Gastroesophageal sphincter (tissue), 4 donors: ENCODE data around the gene FNDC3A. TPM values are rescaled to one million over a fixed set of nuclear protein-coding genes. Genes with fewer than 3 reads are reported as not detected.
A peak's percentile ranks its signal among the peaks of the same experiment; 100 is the strongest.

Source experiments
- ATAC-seq: fragments of 150-250 bp; one replicate; pipeline ENCODE4 v1.9.1; 2016; ENCODE audit warnings: mild to moderate bottlenecking, moderate library complexity
- H3K27ac ChIP-seq, 4 donors: fragments of 200-600 bp; sonication (generic) in 3 of 4; 1 replicate in 3 of 4; 2 replicates in 1 of 4; pipeline ENCODE4 v1.5.1; 2016 to 2019
- H3K27me3 ChIP-seq: fragments of 200-600 bp; sonication (generic); one replicate; pipeline ENCODE4 v1.5.1; 2019
- H3K36me3 ChIP-seq, 2 donors: fragments of 200-600 bp; sonication (generic); one replicate each; pipeline ENCODE4 v1.5.1; 2019; ENCODE audit warnings: control low read depth in 1 of 2
- H3K4me1 ChIP-seq, 3 donors: fragments of 200-600 bp; sonication (generic); 1 replicate in 2 of 3; 2 replicates in 1 of 3; pipeline ENCODE4 v1.5.1; 2016 to 2019; ENCODE audit warnings: control low read depth in 2 of 3
- H3K4me3 ChIP-seq, 2 donors: fragments of 200-600 bp; sonication (generic); one replicate each; pipeline ENCODE4 v1.5.1; 2019; ENCODE audit warnings: mild to moderate bottlenecking in 1 of 2, moderate library complexity in 1 of 2
- H3K9me3 ChIP-seq, 3 donors: fragments of 200-600 bp; sonication (generic); one replicate each; pipeline ENCODE4 v1.5.1; 2017 to 2019; ENCODE audit warnings: control low read depth in 2 of 3
- CTCF ChIP-seq, 4 experiments: fragments of 200-600 bp in 2 of 4; fragments of 450-650 bp in 2 of 4; sonication (generic) in 1 of 4; IDR thresholded peaks; one replicate each; pipeline ENCODE4 v1.5.1; 2017 to 2019; ENCODE audit warnings: antibody characterized with exemption in 4 of 4, mild to moderate bottlenecking in 2 of 4, moderate library complexity in 2 of 4
- EP300 ChIP-seq: sonication (generic); formaldehyde crosslinking; IDR thresholded peaks from one replicate; pipeline ENCODE4 v1.6.1; 2017; ENCODE audit warnings: antibody characterized with exemption, mild to moderate bottlenecking
- POLR2A ChIP-seq, 2 donors: fragments of 450-650 bp; IDR thresholded peaks; one replicate each; pipeline ENCODE4 v1.6.1; 2017; ENCODE audit warnings: antibody characterized with exemption in 2 of 2, mild to moderate bottlenecking in 2 of 2, moderate library complexity in 1 of 2
- POLR2AphosphoS5 ChIP-seq: sonication (generic); formaldehyde crosslinking; IDR thresholded peaks from one replicate; pipeline ENCODE4 v1.6.1; 2017; ENCODE audit warnings: antibody characterized with exemption
- WGBS, 2 donors: methylation state at CpG; one replicate each; pipeline ENCODE4 v1.1.5; 2018; ENCODE audit warnings: low coverage in 1 of 2; 5-methylcytosine and 5-hydroxymethylcytosine counted together
- total RNA-seq, 4 donors: library from RNA; depleted of rRNA; stranded (reverse); fragments of >200 nt; gene quantifications; one replicate each; pipeline ENCODE4 v1.1.0, GENCODE V29; 2016

FNDC3A gene
- total RNA-seq, 4 donors from 2014 or later, result 36.4 to 55.9 (median 47.8) TPM

- TF ChIP-seq EP300 (no peak), CTCF (IDR thresholded peaks at IDR 0.05) (no peak), POLR2AphosphoS5 (no peak), POLR2A (IDR thresholded peaks at IDR 0.05) (no peak)
- peaks cover 0 to 15% of the 10 kb centered on the region in 2 donors for H3K36me3 ChIP-seq
- no peak for ATAC-seq
- H3K4me1 ChIP-seq, result peaks cover 0 to 3% (median 0%) of the 10 kb centered on the region in 3 donors
- H3K4me3 ChIP-seq, result no peak overlapping the region
- H3K9me3 ChIP-seq, result no peaks in the 10 kb centered on the region
- 100% methylated on average over 1 of the region's 1 CpG for WGBS, 2 donors
- H3K27ac ChIP-seq, result no peak overlapping the region
- peaks cover 10% of the 10 kb centered on the region for H3K27me3 ChIP-seq
Measured at GRCh38 chr13:49213539-49213938, 237.8 kb downstream of the FNDC3A start.

GRCh38 chr13:49213997-49214916 is 238.5 kb downstream of the FNDC3A start:
- TF ChIP-seq CTCF (IDR thresholded peaks at IDR 0.05), result no peak
- no peak for TF ChIP-seq POLR2AphosphoS5
- H3K27ac ChIP-seq, result no peak overlapping the region
- peak; percentile 16 for ATAC-seq

GRCh38 chr13:49214917-49215376 is 239.2 kb downstream of the FNDC3A start:
- TF ChIP-seq EP300 (no peak), POLR2A (IDR thresholded peaks at IDR 0.05) (no peak), CTCF (IDR thresholded peaks at IDR 0.05) (no peak), POLR2AphosphoS5 (no peak)
- Histone ChIP-seq H3K4me3 (no peak overlapping the region), H3K9me3 (no peaks in the 10 kb centered on the region), H3K27ac (no peak overlapping the region), H3K27me3 (peaks cover 24% of the 10 kb centered on the region), H3K4me1 (peaks cover 0 to 13% (median 0%) of the 10 kb centered on the region in 3 donors), H3K36me3 (peaks cover 0 to 7% of the 10 kb centered on the region in 2 donors)
- WGBS, 2 donors, result 44 to 77% methylated on average over 3 of the region's 6 CpGs
- ATAC-seq, result peak; percentile 22

More at GRCh38 chr13:49213997-49214916, 238.5 kb downstream of the FNDC3A start:
- Histone ChIP-seq H3K36me3 (peaks cover 0 to 10% of the 10 kb centered on the region in 2 donors), H3K4me1 (peaks cover 0 to 7% (median 0%) of the 10 kb centered on the region in 3 donors), H3K4me3 (no peak overlapping the region), H3K27me3 (peaks cover 17% of the 10 kb centered on the region), H3K9me3 (no peaks in the 10 kb centered on the region)
- WGBS, 2 donors, result 58 to 70% methylated on average over 4 to 5 of the region's 6 CpGs

- no peak for ATAC-seq
- no peak overlapping the region for H3K4me3 ChIP-seq
- 88 to 92% methylated on average over 2 to 5 of the region's 6 CpGs for WGBS, 2 donors
- H3K36me3 ChIP-seq, result no peaks in the 10 kb centered on the region
- H3K27ac ChIP-seq, result no peak overlapping the region
- peaks cover 38% of the 10 kb centered on the region for H3K27me3 ChIP-seq
- no peaks in the 10 kb centered on the region for H3K9me3 ChIP-seq
- peaks cover 0 to 27% (median 7%) of the 10 kb centered on the region in 3 donors for H3K4me1 ChIP-seq
- TF ChIP-seq POLR2AphosphoS5 (no peak), CTCF (IDR thresholded peaks at IDR 0.05) (no peak)
Measured at GRCh38 chr13:49216334-49216733, 240.6 kb downstream of the FNDC3A start.
